ENCODE data around the gene ENTPD7. TPM values are rescaled to one million over a fixed set of nuclear protein-coding genes. Genes with fewer than 3 reads are reported as not detected.

The ENTPD7 gene, protein sequence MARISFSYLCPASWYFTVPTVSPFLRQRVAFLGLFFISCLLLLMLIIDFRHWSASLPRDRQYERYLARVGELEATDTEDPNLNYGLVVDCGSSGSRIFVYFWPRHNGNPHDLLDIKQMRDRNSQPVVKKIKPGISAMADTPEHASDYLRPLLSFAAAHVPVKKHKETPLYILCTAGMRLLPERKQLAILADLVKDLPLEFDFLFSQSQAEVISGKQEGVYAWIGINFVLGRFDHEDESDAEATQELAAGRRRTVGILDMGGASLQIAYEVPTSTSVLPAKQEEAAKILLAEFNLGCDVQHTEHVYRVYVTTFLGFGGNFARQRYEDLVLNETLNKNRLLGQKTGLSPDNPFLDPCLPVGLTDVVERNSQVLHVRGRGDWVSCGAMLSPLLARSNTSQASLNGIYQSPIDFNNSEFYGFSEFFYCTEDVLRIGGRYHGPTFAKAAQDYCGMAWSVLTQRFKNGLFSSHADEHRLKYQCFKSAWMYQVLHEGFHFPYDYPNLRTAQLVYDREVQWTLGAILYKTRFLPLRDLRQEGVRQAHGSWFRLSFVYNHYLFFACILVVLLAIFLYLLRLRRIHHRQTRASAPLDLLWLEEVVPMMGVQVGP
- total RNA-seq, result 10 to 100 TPM in 1 of 2 donors, 1 to 10 TPM in 1; 9.0 to 10.9 TPM

GRCh38 chr10:99659031-99659867 lies at the start of gene ENTPD7:
TSS of gene ENTPD7 (plus strand) at chr10:99659509. CDS start at chr10:99659957, 448 bp downstream.
- no peaks in the 10 kb centered on the region for H3K9me3 Mint-ChIP-seq
- DNase-seq (ENCODE audit: low spot score) (peak; percentile 97), ATAC-seq (peak; percentile 99 to 100)
- peaks cover 13% of the 10 kb centered on the region for H3K36me3 Mint-ChIP-seq
- peak within 1 kb of the TSS; percentile 73 to 88 for H3K27ac Mint-ChIP-seq
- peaks cover 14 to 31% of the 10 kb centered on the region in 2 donors for H3K4me1 Mint-ChIP-seq (ENCODE audit: low read depth in 2 of 2)
- peaks cover 13% of the 10 kb centered on the region in 2 donors for H3K27me3 Mint-ChIP-seq
- H3K4me3 Mint-ChIP-seq, result peak within 1 kb of the TSS; percentile 96

DNA sequence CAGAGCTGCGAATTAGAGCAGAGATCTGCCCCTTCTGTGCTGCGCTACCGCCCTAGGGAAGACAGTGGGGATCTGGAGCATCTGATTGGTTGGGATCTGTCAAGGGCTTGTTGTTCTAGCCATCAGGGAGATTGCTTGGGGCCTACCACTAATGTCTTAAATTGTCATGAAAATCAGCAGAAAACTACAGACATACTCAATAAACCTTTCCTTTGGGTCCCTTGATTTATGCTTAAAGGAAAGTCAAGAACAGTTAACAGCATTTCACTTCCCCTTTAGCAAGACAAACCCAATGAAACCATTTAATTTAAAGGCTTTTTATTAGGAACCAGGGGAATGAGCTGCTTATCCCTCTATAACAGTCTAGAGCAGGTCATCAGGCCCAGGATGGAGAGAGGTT lies 49.1 kb upstream of the ENTPD7 start:
- peaks cover 12% of the 10 kb centered on the region for H3K36me3 Mint-ChIP-seq
- no peaks in the 10 kb centered on the region for H3K27me3 Mint-ChIP-seq
- no peak for ATAC-seq
- peaks cover 7 to 11% of the 10 kb centered on the region in 2 donors for H3K4me1 Mint-ChIP-seq (ENCODE audit: low read depth in 2 of 2)
- H3K27ac Mint-ChIP-seq, result no peak overlapping the region
- no peak for DNase-seq (ENCODE audit: low spot score)
- H3K9me3 Mint-ChIP-seq, result no peaks in the 10 kb centered on the region
- no peak overlapping the region for H3K4me3 Mint-ChIP-seq

DNA sequence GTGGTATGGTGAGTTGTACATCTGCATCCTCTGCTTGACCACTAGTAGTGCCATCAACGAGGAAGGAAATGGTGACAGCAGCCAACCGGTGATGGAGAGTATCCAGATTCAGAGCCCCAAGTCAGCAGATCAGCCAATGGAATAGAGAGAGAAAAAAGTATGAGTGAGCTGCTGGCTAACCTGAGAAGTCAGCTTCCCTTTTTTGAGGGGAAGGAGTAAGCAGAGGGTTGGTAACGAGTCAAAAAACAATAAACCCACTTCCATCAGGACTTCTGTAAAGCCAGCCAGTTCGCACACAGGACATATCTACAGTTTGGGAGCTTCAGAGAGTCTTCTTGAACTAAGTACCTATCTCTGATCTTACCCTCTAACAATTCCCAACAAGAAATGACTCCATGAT lies 48.0 kb upstream of the ENTPD7 start:
- Mint-ChIP-seq H3K27ac (no peak overlapping the region), H3K4me1 (ENCODE audit: low read depth in 2 of 2) (peaks cover 12 to 17% of the 10 kb centered on the region in 2 donors), H3K27me3 (no peaks in the 10 kb centered on the region), H3K4me3 (no peak overlapping the region), H3K9me3 (no peaks in the 10 kb centered on the region), H3K36me3 (peaks cover 12% of the 10 kb centered on the region)
- ATAC-seq (no peak), DNase-seq (ENCODE audit: low spot score) (no peak)

GRCh38 chr10:99612167-99612831 lies 47.0 kb upstream of the ENTPD7 start:
- H3K36me3 Mint-ChIP-seq, result peaks cover 12% of the 10 kb centered on the region
- ATAC-seq (no peak), DNase-seq (ENCODE audit: low spot score) (peak; percentile 80)
- peak overlapping the region; percentile 25 to 49 for H3K27ac Mint-ChIP-seq
- no peaks in the 10 kb centered on the region for H3K27me3 Mint-ChIP-seq
- H3K4me3 Mint-ChIP-seq, result no peak overlapping the region
- H3K9me3 Mint-ChIP-seq, result no peaks in the 10 kb centered on the region
- H3K4me1 Mint-ChIP-seq (ENCODE audit: low read depth in 2 of 2), result peaks cover 12 to 17% of the 10 kb centered on the region in 2 donors

- Mint-ChIP-seq H3K36me3 (peaks cover 16% of the 10 kb centered on the region), H3K27me3 (no peaks in the 10 kb centered on the region), H3K4me3 (no peak overlapping the region), H3K27ac (peak overlapping the region in 1 of 2 donors; percentile 2), H3K9me3 (no peaks in the 10 kb centered on the region), H3K4me1 (ENCODE audit: low read depth in 2 of 2) (peaks cover 26 to 35% of the 10 kb centered on the region in 2 donors)
- no peak for DNase-seq (ENCODE audit: low spot score)
- ATAC-seq, result no peak
These were observed 43.9 kb upstream of the ENTPD7 start for GRCh38 chr10:99615426-99615825.

DNA sequence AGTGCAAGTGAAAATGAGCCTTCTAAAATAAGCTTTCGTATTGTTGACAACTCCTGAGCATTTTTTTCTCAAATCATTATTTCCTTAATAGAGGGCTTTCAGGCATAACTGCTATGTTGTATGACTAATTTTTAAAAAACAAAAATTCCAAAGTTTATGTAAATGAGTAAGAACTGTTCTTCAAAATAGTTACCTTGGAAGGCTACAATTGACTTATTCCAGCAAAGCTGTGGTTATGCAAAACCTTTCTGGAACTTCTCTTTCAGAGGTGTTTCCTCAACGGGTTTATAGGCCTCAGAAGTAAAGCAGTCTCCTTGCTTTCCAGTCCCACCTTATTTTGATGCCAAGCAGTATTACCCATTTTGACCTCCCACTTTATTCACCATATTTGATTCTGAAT lies 41.6 kb upstream of the ENTPD7 start:
- peaks cover 10% of the 10 kb centered on the region for H3K36me3 Mint-ChIP-seq
- H3K9me3 Mint-ChIP-seq, result no peaks in the 10 kb centered on the region
- no peaks in the 10 kb centered on the region for H3K27me3 Mint-ChIP-seq
- H3K4me3 Mint-ChIP-seq, result peak overlapping the region; percentile 86
- H3K4me1 Mint-ChIP-seq (ENCODE audit: low read depth in 2 of 2), result peaks cover 30 to 39% of the 10 kb centered on the region in 2 donors
- ATAC-seq (no peak), DNase-seq (ENCODE audit: low spot score) (no peak)
- H3K27ac Mint-ChIP-seq, result peak overlapping the region in 1 of 2 donors; percentile 22

DNA sequence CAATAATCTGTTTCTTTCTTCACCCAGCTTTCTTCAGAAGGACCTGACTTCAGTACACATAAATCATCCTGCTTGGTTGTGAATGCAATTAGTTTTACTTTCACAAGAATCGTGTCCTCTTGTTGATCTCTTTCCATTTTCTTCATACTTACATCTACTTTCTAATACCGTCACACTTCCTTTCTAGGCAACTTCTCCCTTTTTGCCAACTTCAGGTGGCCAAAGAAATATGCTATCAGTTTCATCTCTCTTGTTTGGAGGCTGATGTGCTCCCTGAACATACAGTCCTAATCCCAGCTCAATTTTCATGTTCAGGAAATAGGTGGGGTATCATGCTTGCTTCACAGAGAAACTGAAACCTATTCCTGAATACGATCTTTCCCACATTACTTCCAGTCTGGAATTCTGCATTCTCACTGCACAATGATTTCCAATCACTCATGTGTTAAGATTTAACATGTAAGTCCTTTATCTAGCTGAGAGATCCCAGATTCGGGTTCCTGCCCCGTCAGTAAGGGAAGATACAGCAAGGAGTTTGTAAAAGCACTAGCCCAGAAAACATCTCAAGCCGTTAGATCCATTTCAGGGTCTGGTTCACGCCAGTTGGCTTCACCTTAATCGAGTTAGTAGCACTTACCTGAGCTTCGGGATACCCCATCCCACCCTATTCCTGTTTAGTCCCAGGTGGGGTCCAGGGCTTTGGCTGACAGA lies 40.1 kb upstream of the ENTPD7 start:
- Mint-ChIP-seq H3K27ac (peak overlapping the region; percentile 62 to 80), H3K4me1 (ENCODE audit: low read depth in 2 of 2) (peaks cover 30 to 39% of the 10 kb centered on the region in 2 donors), H3K4me3 (peak overlapping the region; percentile 86), H3K36me3 (peaks cover 10% of the 10 kb centered on the region), H3K9me3 (no peaks in the 10 kb centered on the region), H3K27me3 (no peaks in the 10 kb centered on the region)
- ATAC-seq, result no peak
- no peak for DNase-seq (ENCODE audit: low spot score)

- H3K27me3 Mint-ChIP-seq, result no peaks in the 10 kb centered on the region
- H3K4me3 Mint-ChIP-seq, result peak within 1 kb of the TSS; percentile 86
- peaks cover 30 to 39% of the 10 kb centered on the region in 2 donors for H3K4me1 Mint-ChIP-seq (ENCODE audit: low read depth in 2 of 2)
- DNase-seq (ENCODE audit: low spot score) (peak; percentile 96), ATAC-seq (peak; percentile 88 to 91)
- peaks cover 10% of the 10 kb centered on the region for H3K36me3 Mint-ChIP-seq
- H3K9me3 Mint-ChIP-seq, result no peaks in the 10 kb centered on the region
- peak within 1 kb of the TSS; percentile 91 to 97 for H3K27ac Mint-ChIP-seq
These were observed 39.2 kb upstream of the ENTPD7 start, which contains the start of gene SLC25A28 for GRCh38 chr10:99619851-99620710. TSS of gene SLC25A28 (minus strand) at chr10:99620439. CDS start at chr10:99620335, 104 bp downstream.

DNA sequence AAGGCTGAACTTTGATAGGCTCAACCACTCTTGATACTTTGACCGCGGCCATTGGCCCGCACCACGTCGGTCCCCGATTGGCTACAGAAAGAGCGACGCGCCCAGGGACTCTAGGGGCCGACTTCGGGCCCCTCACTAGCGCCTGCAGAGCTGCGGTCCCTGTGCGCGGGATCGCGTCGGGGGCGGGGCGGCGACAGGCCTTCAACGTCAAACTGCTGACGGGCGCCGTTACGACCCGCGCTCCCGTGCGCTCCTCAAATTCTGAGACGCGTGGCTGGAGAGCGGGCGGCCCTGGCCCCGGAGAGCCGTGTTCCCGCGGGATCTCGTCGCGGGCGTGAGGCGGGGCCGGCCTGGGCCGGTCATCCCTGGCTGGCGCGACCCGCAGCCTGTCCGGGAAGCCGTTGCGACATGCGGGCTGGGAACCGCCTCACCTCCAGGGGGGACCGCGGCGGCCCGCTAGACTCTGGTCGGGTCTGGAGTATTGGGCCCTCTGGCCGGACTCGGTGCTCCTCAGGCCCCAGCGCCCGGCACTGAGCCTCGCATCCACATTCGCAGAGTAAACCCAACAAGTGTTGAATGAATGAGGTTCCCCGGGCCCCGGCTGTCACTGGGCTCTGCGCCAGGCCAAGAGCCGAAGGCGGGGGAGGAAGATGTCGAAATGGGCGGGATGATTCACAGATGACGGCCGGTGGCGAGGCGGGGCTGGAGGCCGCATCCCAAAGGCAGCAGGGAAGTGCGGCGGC lies 38.4 kb upstream of the ENTPD7 start:
- H3K4me1 Mint-ChIP-seq (ENCODE audit: low read depth in 2 of 2), result peaks cover 26 to 32% of the 10 kb centered on the region in 2 donors

GRCh38 chr10:99621454-99622251 lies 37.7 kb upstream of the ENTPD7 start:
- no peaks in the 10 kb centered on the region for H3K9me3 Mint-ChIP-seq
- H3K36me3 Mint-ChIP-seq, result peaks cover 10% of the 10 kb centered on the region
- no peak for ATAC-seq
- peak overlapping the region; percentile 91 to 97 for H3K27ac Mint-ChIP-seq
- H3K4me3 Mint-ChIP-seq, result peak overlapping the region; percentile 81
- H3K27me3 Mint-ChIP-seq, result peaks cover 0 to 2% of the 10 kb centered on the region in 2 donors
- peaks cover 26 to 29% of the 10 kb centered on the region in 2 donors for H3K4me1 Mint-ChIP-seq (ENCODE audit: low read depth in 2 of 2)
- no peak for DNase-seq (ENCODE audit: low spot score)

More for the DNA sequence above, 38.4 kb upstream of the ENTPD7 start:
- Mint-ChIP-seq H3K9me3 (no peaks in the 10 kb centered on the region), H3K36me3 (peaks cover 10% of the 10 kb centered on the region), H3K27me3 (peaks cover 0 to 2% of the 10 kb centered on the region in 2 donors), H3K27ac (peak overlapping the region; percentile 91 to 97), H3K4me3 (peak overlapping the region; percentile 81)
- ATAC-seq (peak; percentile 92 to 93), DNase-seq (ENCODE audit: low spot score) (peak; percentile 92)

DNA sequence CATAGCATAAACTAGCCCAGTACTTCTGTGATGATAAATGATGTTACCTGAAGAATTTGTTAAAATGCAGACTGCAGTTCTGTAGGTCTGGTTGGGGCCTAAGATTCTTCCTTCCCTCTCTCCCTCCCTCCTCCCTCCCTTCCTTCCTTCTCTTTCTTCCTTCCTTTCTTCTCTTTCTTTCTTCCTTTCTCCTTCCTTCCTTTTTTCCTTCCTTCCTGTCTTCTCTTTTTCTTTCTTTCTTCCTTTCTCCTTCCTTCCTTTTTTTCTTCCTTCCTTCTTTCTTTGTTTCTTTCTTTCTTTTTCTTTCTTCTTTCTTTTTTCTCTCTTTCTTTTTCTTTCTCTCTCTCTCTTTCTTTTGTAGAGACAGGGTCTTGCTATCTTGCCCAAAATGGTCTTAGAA lies 35.4 kb upstream of the ENTPD7 start:
- Mint-ChIP-seq H3K27ac (peak overlapping the region in 1 of 2 donors; percentile 20), H3K27me3 (peaks cover 0 to 4% of the 10 kb centered on the region in 2 donors), H3K4me1 (ENCODE audit: low read depth in 2 of 2) (peaks cover 16 to 18% of the 10 kb centered on the region in 2 donors), H3K9me3 (no peaks in the 10 kb centered on the region), H3K36me3 (peaks cover 5% of the 10 kb centered on the region), H3K4me3 (peak overlapping the region; percentile 4)
- ATAC-seq (no peak), DNase-seq (ENCODE audit: low spot score) (no peak)
